OCI-LY1 (cell line): ENCODE data around the gene PIP4K2A.

Experiments
- EZH2 ChIP-seq: fragments of 200-600 bp; sonication (generic), shearing (Covaris generic); IDR thresholded peaks from 2 replicates; pipeline ENCODE4 v1.8.0; 2017; ENCODE audit warnings: borderline replicate concordance, mixed run types, mild to moderate bottlenecking, antibody characterized with exemption, low read length, moderate library complexity, mixed read lengths
- TF ChIP-seq, protein P1 (sequence below): fragments of 200-600 bp; sonication (generic), shearing (Covaris generic); IDR thresholded peaks from 2 replicates; pipeline ENCODE4 v1.5.1; 2017; ENCODE audit warnings: mild to moderate bottlenecking, antibody characterized with exemption, low read length, moderate library complexity, mixed read lengths

DNA sequence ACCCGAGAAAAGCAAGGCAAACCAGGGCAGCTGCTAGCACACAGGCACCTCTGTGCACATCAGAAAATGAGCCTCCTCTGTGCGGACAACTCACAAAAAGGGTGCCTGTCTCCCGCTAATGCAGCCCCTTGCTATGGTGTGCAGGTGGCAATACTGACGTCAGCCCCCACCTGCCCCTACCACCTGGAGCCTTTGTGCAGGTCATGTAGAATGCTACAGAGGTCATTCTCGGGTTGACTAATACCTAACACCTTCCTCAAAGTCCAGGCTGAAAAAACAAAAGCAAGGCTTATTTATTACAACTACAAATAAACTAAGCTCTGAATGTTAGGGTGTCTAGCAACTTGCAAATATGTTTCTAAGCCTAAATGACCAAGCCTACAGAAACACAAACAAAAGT lies 13.9 kb downstream of the PIP4K2A start:
- TF ChIP-seq, protein P1, sequence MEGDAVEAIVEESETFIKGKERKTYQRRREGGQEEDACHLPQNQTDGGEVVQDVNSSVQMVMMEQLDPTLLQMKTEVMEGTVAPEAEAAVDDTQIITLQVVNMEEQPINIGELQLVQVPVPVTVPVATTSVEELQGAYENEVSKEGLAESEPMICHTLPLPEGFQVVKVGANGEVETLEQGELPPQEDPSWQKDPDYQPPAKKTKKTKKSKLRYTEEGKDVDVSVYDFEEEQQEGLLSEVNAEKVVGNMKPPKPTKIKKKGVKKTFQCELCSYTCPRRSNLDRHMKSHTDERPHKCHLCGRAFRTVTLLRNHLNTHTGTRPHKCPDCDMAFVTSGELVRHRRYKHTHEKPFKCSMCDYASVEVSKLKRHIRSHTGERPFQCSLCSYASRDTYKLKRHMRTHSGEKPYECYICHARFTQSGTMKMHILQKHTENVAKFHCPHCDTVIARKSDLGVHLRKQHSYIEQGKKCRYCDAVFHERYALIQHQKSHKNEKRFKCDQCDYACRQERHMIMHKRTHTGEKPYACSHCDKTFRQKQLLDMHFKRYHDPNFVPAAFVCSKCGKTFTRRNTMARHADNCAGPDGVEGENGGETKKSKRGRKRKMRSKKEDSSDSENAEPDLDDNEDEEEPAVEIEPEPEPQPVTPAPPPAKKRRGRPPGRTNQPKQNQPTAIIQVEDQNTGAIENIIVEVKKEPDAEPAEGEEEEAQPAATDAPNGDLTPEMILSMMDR: no peak
- no peak for TF ChIP-seq EZH2
